ENCODE data around the gene ENPP5. TPM values are rescaled to one million over a fixed set of nuclear protein-coding genes. Genes with fewer than 3 reads are reported as not detected.
A peak's percentile ranks its signal among the peaks of the same experiment; 100 is the strongest.
"Not testable (repeated sequence)": the region's sequence is repeated elsewhere in the genome, so short reads cannot be mapped to it uniquely, and the experiment has no call there.

Gene ENPP5
- total RNA-seq, 1 donor from 2014 or later: 2.5 TPM

- no peak for TF ChIP-seq CTCF (conservative IDR thresholded peaks at IDR 0.05; ENCODE audit: low read depth, low read length)
- H3K4me3 ChIP-seq (ENCODE audit: low read depth, low read length): peak overlapping the region; percentile 88
- DNase-seq (ENCODE audit: low read depth): no peak
Observed at GRCh38 chr6:46130666-46131065, 40.1 kb downstream of the ENPP5 start.

GRCh38 chr6:46129629-46130511 lies 40.9 kb downstream of the ENPP5 start, which contains the start of gene ENPP4:
Gene ENPP4 (plus strand): TSS chr6:46129989. CDS start chr6:46139584, 9,595 bp downstream.
- peak; percentile 91 for DNase-seq (ENCODE audit: low read depth)
- TF ChIP-seq CTCF (conservative IDR thresholded peaks at IDR 0.05; ENCODE audit: low read depth, low read length): no peak
- H3K4me3 ChIP-seq (ENCODE audit: low read depth, low read length): peak within 1 kb of the TSS; percentile 88

GRCh38 chr6:46129291-46129628 lies 41.5 kb downstream of the ENPP5 start:
- no peak for DNase-seq (ENCODE audit: low read depth)
- peak overlapping the region; percentile 88 for H3K4me3 ChIP-seq (ENCODE audit: low read depth, low read length)
- no peak for TF ChIP-seq CTCF (conservative IDR thresholded peaks at IDR 0.05; ENCODE audit: low read depth, low read length)

GRCh38 chr6:46128476-46128875 lies 42.3 kb downstream of the ENPP5 start:
- TF ChIP-seq CTCF (conservative IDR thresholded peaks at IDR 0.05; ENCODE audit: low read depth, low read length): no peak

GRCh38 chr6:46119679-46120078 lies 51.1 kb downstream of the ENPP5 start:
- not testable (repeated sequence) for H3K4me3 ChIP-seq (ENCODE audit: low read depth, low read length); DNase-seq (ENCODE audit: low read depth)

More at GRCh38 chr6:46128476-46128875, 42.3 kb downstream of the ENPP5 start:
- H3K4me3 ChIP-seq (ENCODE audit: low read depth, low read length): no peak overlapping the region
- DNase-seq (ENCODE audit: low read depth): no peak

- no peak for TF ChIP-seq CTCF (conservative IDR thresholded peaks at IDR 0.05; ENCODE audit: low read depth, low read length)
- H3K4me3 ChIP-seq (ENCODE audit: low read depth, low read length): no peak overlapping the region
- DNase-seq (ENCODE audit: low read depth): no peak
Observed at GRCh38 chr6:46118836-46119235, 51.9 kb downstream of the ENPP5 start.

- DNase-seq (ENCODE audit: low read depth): no peak
- TF ChIP-seq CTCF (conservative IDR thresholded peaks at IDR 0.05; ENCODE audit: low read depth, low read length): no peak
- H3K4me3 ChIP-seq (ENCODE audit: low read depth, low read length): no peak overlapping the region
Observed at GRCh38 chr6:46118157-46118556, 52.6 kb downstream of the ENPP5 start.
